Spinal cord (tissue), 10 donors: ENCODE results near the gene AGPS. TPM values are rescaled to one million over a fixed set of nuclear protein-coding genes. Genes with fewer than 3 reads are reported as not detected.
A peak's percentile ranks its signal among the peaks of the same experiment; 100 is the strongest.

Experiments used
- DNase-seq, 6 donors: peaks; one replicate each; pipeline versions ENCODE4 v3.0.0 to v3.0.0-alpha.2; 2013 to 2015; ENCODE audit warnings: low spot score in 6 of 6, low read depth in 4 of 6
- H3K27ac ChIP-seq: one replicate; pipeline ENCODE4 v1.5.1; 2013; ENCODE audit warnings: low read depth, low read length, control low read depth
- H3K27me3 ChIP-seq: one replicate; pipeline ENCODE4 v1.6.1; 2013; ENCODE audit warnings: low read length; ENCODE audit not compliant: control insufficient read depth, insufficient read depth
- H3K36me3 ChIP-seq: one replicate; pipeline ENCODE4 v1.6.1; 2013; ENCODE audit warnings: low read length; ENCODE audit not compliant: control insufficient read depth, insufficient read depth
- H3K4me1 ChIP-seq: one replicate; pipeline ENCODE4 v1.6.1; 2013; ENCODE audit warnings: low read length; ENCODE audit not compliant: control insufficient read depth, insufficient read depth
- H3K4me3 ChIP-seq: one replicate; pipeline ENCODE4 v1.5.1; 2013; ENCODE audit warnings: low read depth, low read length, control low read depth
- H3K9me3 ChIP-seq: one replicate; pipeline ENCODE4 v1.6.1; 2013; ENCODE audit warnings: low read length; ENCODE audit not compliant: control insufficient read depth, insufficient read depth
- WGBS: methylation state at CpG from one replicate; pipeline ENCODE4 v1.1.5; 2013; ENCODE audit warnings: missing lambda C conversion rate; ENCODE audit not compliant: insufficient coverage; 5-methylcytosine and 5-hydroxymethylcytosine counted together
- polyA plus RNA-seq, 2 donors: library from polyadenylated mRNA; unstranded; fragments of 120-200 nt; gene quantifications; one replicate each; pipeline ENCODE4 v1.2.1, GENCODE V29; 2013; ENCODE audit not compliant: insufficient read length in 2 of 2
- total RNA-seq, 2 donors: library from RNA; depleted of rRNA in 1 of 2; stranded (reverse); fragments of 120-200 nt in 1 of 2; fragments of >200 nt in 1 of 2; gene quantifications; one replicate each; pipeline versions ENCODE4 v1.2.3 to v1.2.4, GENCODE V29; 2013 to 2014
- donor health status: healthy.

The AGPS gene
- total and polyA plus RNA-seq, 4 donors: 27.0 to 72.7 (median 39.5) TPM

GRCh38 chr2:177584030-177584692, 191.6 kb downstream of the AGPS start:
- WGBS: 92% methylated on average over 3 of the region's 6 CpGs
- no peak overlapping the region for H3K27ac ChIP-seq

GRCh38 chr2:177585234-177585863, 192.8 kb downstream of the AGPS start:
- Histone ChIP-seq H3K4me1 (peaks cover 7% of the 10 kb centered on the region), H3K9me3 (no peaks in the 10 kb centered on the region), H3K27me3 (no peaks in the 10 kb centered on the region), H3K36me3 (no peaks in the 10 kb centered on the region), H3K4me3 (no peak overlapping the region), H3K27ac (no peak overlapping the region)
- peak in 2 of 6 donors; percentile 50 to 62 for DNase-seq
- 39% methylated on average over 3 of the region's 5 CpGs for whole genome bisulfite sequencing

More at GRCh38 chr2:177584030-177584692, 191.6 kb downstream of the AGPS start:
- no peak for DNase-seq
- no peak overlapping the region for H3K4me3 ChIP-seq
- no peaks in the 10 kb centered on the region for H3K27me3 ChIP-seq
- no peaks in the 10 kb centered on the region for H3K36me3 ChIP-seq
- H3K9me3 ChIP-seq: no peaks in the 10 kb centered on the region
- peaks cover 7% of the 10 kb centered on the region for H3K4me1 ChIP-seq

GRCh38 chr2:177586154-177586553, 193.6 kb downstream of the AGPS start:
- no peak overlapping the region for H3K27ac ChIP-seq
- H3K36me3 ChIP-seq: no peaks in the 10 kb centered on the region
- H3K27me3 ChIP-seq: no peaks in the 10 kb centered on the region
- peaks cover 7% of the 10 kb centered on the region for H3K4me1 ChIP-seq
- H3K4me3 ChIP-seq: no peak overlapping the region
- DNase-seq: no peak
- H3K9me3 ChIP-seq: no peaks in the 10 kb centered on the region
- no CpG with 5 or more reads among the region's 1 CpG for WGBS

GRCh38 chr2:177587371-177587770, 194.8 kb downstream of the AGPS start:
- no peaks in the 10 kb centered on the region for H3K9me3 ChIP-seq
- no peak for DNase-seq
- no peaks in the 10 kb centered on the region for H3K27me3 ChIP-seq
- no peaks in the 10 kb centered on the region for H3K36me3 ChIP-seq
- no peak overlapping the region for H3K4me3 ChIP-seq
- no CpG with 5 or more reads among the region's 1 CpG for WGBS
- no peak overlapping the region for H3K27ac ChIP-seq
- H3K4me1 ChIP-seq: peaks cover 7% of the 10 kb centered on the region

GRCh38 chr2:177588671-177589070, 196.1 kb downstream of the AGPS start:
- Histone ChIP-seq H3K27ac (no peak overlapping the region), H3K27me3 (no peaks in the 10 kb centered on the region), H3K4me3 (no peak overlapping the region), H3K4me1 (peaks cover 7% of the 10 kb centered on the region), H3K36me3 (no peaks in the 10 kb centered on the region), H3K9me3 (no peaks in the 10 kb centered on the region)
- no peak for DNase-seq
- WGBS: 88% methylated on average over 1 of the region's 3 CpGs

GRCh38 chr2:177589186-177589585, 196.6 kb downstream of the AGPS start:
- no peak for DNase-seq
- 100% methylated on average over 1 of the region's 1 CpG for WGBS
- Histone ChIP-seq H3K27ac (no peak overlapping the region), H3K36me3 (no peaks in the 10 kb centered on the region), H3K27me3 (no peaks in the 10 kb centered on the region), H3K4me1 (peaks cover 7% of the 10 kb centered on the region), H3K9me3 (no peaks in the 10 kb centered on the region), H3K4me3 (no peak overlapping the region)

GRCh38 chr2:177592397-177592796, 199.8 kb downstream of the AGPS start:
- 94% methylated on average over 2 of the region's 2 CpGs for WGBS
- Histone ChIP-seq H3K27ac (no peak overlapping the region), H3K27me3 (no peaks in the 10 kb centered on the region), H3K4me3 (no peak overlapping the region), H3K4me1 (peaks cover 4% of the 10 kb centered on the region), H3K36me3 (no peaks in the 10 kb centered on the region), H3K9me3 (no peaks in the 10 kb centered on the region)
- no peak for DNase-seq

- H3K9me3 ChIP-seq: no peaks in the 10 kb centered on the region
Observed at GRCh38 chr2:177592945-177593344, 200.4 kb downstream of the AGPS start.

GRCh38 chr2:177593402-177593801, 200.8 kb downstream of the AGPS start:
- Histone ChIP-seq H3K36me3 (no peaks in the 10 kb centered on the region), H3K27ac (no peak overlapping the region), H3K27me3 (no peaks in the 10 kb centered on the region), H3K4me3 (no peak overlapping the region), H3K4me1 (peaks cover 7% of the 10 kb centered on the region), H3K9me3 (no peaks in the 10 kb centered on the region)
- 75% methylated on average over 3 of the region's 3 CpGs for WGBS
- DNase-seq: no peak

More at GRCh38 chr2:177592945-177593344, 200.4 kb downstream of the AGPS start:
- no peak for DNase-seq
- peaks cover 6% of the 10 kb centered on the region for H3K4me1 ChIP-seq
- H3K36me3 ChIP-seq: no peaks in the 10 kb centered on the region
- no peaks in the 10 kb centered on the region for H3K27me3 ChIP-seq
- no peak overlapping the region for H3K27ac ChIP-seq
- no peak overlapping the region for H3K4me3 ChIP-seq
